NCI-H748 (cell line): ENCODE measurements around the gene ABAT.
"Not testable (repeated sequence)": the region's sequence is repeated elsewhere in the genome, so short reads cannot be mapped to it uniquely, and the experiment has no call there.

Experiments
- DNase-seq: peaks from one replicate; lab custom pipeline; 2025; ENCODE audit not compliant: unreplicated experiment; lab: John Stamatoyannopoulos, UW

The ABAT gene

GRCh38 chr16:8678068-8678927 lies 3.9 kb downstream of the ABAT start:
- no peak for DNase-seq

- no peak for DNase-seq
These were observed 4.7 kb downstream of the ABAT start for GRCh38 chr16:8679151-8679550.

GRCh38 chr16:8682551-8683259 lies 8.3 kb downstream of the ABAT start:
- peak; percentile 17 for DNase-seq

GRCh38 chr16:8683640-8684039 lies 9.2 kb downstream of the ABAT start:
- no peak for DNase-seq

GRCh38 chr16:8685617-8686016 lies 11.2 kb downstream of the ABAT start:
- DNase-seq = no peak

GRCh38 chr16:8686031-8686621 lies 11.7 kb downstream of the ABAT start:
- DNase-seq = peak; percentile 5

- DNase-seq = no peak
These were observed 12.5 kb downstream of the ABAT start for GRCh38 chr16:8686879-8687278.

GRCh38 chr16:8689686-8690085 lies 15.3 kb downstream of the ABAT start:
- DNase-seq = no peak

- no peak for DNase-seq
These were observed 17.3 kb downstream of the ABAT start for GRCh38 chr16:8691728-8692127.

GRCh38 chr16:8694795-8695728 lies 20.6 kb downstream of the ABAT start:
- DNase-seq = no peak

GRCh38 chr16:8696880-8697279 lies 22.5 kb downstream of the ABAT start:
- DNase-seq = no peak

GRCh38 chr16:8697965-8698364 lies 23.5 kb downstream of the ABAT start:
- DNase-seq = no peak

GRCh38 chr16:8703693-8704092 lies 29.3 kb downstream of the ABAT start:
- no peak for DNase-seq

GRCh38 chr16:8704098-8704497 lies 29.7 kb downstream of the ABAT start:
- no peak for DNase-seq

- DNase-seq = not testable (repeated sequence)
These were observed 30.8 kb downstream of the ABAT start for GRCh38 chr16:8705100-8705822.

- no peak for DNase-seq
These were observed 34.1 kb downstream of the ABAT start for GRCh38 chr16:8708536-8708935.

- DNase-seq = peak; percentile 93
These were observed 38.4 kb downstream of the ABAT start for GRCh38 chr16:8712589-8713361.

GRCh38 chr16:8713635-8714172 lies 39.3 kb downstream of the ABAT start:
- DNase-seq = no peak

- no peak for DNase-seq
These were observed 39.8 kb downstream of the ABAT start for GRCh38 chr16:8714174-8714573.
